HG02938 (cell line): ENCODE data around the gene ACSF3.

Source experiments
- ATAC-seq: cut with Tn5 transposase; IDR thresholded peaks from one replicate; pipeline ENCODE4 v1.9.1; 2021; ENCODE audit warnings: mild to moderate bottlenecking, moderate library complexity; ENCODE audit not compliant: unreplicated experiment

Gene ACSF3

DNA sequence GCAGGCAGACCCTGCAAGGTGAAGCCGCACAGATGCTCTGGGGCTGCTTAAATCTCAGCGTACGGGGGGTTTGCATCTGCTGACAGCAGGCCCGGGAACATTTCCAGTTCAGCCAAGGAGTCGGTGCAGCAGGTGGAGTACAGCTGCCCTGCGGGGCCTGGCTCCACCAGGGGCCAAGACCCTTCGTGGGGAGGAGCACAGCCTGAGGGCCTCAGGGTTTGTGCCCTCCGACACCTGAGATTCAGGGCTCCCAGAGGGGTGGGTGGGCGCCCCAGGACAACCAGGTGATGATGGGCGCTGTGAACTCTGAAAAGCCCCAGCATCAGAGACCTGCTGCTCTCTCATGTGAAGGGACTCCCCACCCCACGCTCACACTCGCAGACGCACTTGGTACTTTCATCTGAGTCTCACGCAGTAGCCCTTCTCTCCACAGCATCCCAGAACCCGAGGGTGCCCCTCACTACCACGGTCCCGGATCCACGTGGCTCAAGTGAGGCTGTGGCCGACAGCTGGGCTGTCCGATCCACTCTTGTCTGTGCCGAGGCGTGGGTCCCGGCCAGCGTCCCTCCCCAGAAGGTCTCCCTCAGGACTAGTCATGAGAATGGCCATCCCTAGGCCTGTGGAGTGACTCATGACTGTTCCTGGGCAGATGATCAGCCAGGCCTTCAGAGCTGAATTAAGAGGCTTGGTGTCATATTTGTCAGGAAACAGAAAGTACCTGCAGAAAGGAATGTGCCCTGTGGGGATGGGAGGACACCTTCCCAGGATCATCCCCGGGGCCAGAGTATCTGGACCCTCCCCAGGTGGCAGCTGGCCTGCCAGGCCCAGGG lies 29.6 kb downstream of the ACSF3 start:
- ATAC-seq: no peak

DNA sequence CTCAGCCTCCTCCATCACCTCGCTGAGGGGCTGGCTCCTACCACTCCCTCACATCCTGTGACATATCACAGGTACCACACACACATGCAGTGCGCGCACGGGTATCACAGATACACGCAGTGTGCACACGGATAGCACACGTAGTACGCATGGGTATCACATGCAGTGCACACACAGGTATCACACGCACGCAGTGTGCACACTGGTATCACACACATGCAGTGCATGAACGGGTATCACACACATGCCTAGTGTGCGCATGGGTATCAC lies 30.1 kb downstream of the ACSF3 start:
- no peak for ATAC-seq

DNA sequence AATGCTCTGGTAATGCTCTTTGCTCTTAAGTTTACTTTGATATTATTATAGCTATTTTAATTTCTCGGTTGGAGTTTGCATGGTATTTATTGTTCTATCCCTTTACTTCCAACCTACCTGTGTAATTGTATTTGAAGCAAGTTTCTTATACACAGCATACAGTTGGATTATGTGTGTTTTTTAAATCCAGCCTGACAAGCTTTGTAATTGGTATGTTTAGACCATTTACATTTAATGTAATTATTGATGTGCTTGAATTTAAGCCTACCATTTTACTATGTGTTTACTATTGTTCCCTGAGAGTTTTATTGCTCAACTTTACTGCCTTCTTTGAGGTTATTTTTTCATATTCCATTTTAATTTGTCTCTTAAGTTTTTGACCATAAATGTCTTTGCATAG lies 35.7 kb downstream of the ACSF3 start:
- no peak for ATAC-seq

DNA sequence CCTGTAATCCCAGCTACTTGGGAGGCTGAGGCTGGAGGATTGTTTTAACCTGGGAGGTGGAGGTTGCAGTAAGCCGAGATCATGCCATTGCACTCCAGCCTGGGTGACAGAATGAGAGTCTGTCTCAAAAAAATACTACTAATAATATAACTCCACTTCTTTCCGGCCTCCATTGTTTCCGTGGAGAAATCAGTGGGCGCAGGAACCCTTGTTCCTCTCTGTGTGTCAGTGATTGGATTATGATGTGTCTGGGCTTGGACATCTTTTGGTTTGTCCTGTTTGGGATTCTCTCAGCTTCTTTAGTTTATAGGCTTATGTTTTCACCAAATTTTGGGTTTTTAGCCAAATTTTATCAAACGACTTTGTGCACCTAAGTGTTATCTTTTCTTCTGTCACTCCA lies 36.8 kb downstream of the ACSF3 start:
- ATAC-seq: no peak

DNA sequence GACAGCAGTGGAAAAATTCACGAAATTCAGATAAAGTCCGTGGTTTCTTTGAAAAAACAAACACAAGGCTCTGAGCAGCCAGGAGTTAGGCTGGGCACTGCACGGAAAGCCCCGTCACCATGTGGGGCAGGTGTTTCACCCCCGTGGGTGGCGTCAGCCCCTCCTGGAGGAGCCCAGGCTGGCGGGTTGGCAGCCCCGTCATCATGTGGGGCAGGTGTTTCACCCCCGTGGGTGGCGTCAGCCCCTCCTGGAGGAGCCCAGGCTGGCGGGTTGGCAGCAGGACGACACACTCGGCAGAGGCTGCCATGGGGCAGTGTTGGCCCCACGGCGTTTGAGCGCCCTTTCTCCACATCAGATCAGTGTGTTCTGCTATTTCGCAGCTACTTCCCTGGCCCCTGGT lies 38.1 kb downstream of the ACSF3 start:
- ATAC-seq: no peak

DNA sequence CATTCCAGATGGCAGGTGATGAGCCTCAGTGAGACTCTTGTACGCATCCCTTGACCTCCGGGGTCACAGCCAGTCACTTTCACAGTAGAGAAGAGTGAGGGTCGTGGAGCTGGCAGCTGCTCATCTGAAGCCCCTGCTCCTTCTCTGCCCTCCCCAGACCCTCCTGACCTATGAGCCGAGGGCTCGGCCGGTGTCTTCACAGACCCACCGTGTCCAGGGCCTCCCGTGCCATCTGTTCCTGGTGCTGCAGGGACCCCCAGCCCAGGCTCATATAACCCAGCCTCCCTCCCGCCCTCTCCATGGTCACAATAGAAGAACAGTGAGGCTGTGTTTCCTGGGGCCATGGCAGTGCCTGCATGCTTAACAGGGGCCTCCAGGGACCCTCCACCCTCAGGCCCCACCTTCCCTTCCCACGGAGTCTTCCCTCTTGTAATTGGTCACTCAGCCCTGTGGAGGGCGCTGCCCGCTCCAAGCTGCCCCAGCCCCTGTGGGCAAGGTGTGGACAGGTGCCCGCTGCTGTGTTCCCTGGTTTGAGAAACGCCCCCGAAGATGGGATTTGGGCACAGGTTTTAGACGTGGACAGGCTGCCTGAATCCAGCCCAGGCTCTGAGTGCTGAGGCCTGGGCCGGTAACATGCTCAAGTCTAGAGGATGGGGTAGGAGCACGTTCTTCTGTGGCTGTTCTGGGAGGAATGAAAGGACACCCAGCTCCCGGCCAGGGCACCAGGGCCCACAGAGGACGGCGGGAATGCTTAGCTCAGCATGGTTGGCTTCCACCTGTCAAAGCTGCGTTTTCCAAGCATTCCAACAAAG lies 38.7 kb downstream of the ACSF3 start:
- ATAC-seq: no peak

DNA sequence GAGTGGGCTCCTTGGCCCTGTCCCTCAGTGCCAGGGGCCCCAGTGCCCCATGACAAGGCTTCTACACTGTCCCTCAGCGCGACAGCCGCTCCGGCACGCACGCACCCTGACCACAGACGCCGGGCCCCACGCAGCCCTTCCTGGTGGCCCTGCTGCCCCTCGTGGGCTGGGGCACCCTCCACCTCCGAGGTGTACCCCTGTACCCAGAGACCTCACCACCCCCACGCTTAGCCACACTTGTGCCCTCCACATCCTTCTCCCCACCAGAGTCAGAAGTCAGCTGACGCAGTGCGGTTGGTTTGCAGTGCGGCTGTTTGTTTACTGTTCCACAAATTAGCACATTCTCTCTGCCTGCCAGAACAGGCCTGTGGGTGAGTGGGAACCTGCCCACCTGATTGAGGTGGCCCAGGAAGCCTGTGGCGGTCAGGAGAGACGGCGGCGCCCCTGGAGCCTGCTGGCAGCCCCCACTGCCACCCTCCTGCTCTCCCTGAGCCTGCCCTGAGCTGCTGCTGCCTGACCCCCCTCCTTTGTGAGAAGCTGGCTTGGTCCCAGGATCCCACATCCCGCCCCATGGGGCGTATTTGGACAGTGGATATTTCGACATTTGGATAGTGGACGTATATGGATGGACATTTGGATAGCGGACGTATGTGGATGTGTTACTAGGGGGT lies 39.9 kb downstream of the ACSF3 start:
- ATAC-seq: no peak

DNA sequence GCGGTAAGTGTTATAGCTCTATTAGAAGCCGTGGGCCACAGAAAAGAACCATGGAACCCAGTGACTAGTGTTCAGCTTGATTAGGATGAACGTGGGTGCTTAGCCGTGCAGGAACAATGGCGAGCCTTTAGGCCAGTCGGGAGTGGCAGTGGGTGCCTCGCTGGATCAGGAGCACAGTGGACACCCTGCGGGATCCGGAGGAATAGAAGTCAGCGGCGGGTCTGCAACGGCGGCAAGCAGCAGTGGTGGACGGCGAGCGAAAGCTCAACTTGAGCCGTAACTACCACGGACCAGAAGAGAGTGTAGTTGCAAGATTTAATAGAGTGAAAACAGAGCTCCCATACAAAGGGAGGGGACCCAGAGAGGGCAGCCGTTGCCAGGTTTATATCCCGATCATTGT lies 40.6 kb downstream of the ACSF3 start:
- ATAC-seq: no peak

DNA sequence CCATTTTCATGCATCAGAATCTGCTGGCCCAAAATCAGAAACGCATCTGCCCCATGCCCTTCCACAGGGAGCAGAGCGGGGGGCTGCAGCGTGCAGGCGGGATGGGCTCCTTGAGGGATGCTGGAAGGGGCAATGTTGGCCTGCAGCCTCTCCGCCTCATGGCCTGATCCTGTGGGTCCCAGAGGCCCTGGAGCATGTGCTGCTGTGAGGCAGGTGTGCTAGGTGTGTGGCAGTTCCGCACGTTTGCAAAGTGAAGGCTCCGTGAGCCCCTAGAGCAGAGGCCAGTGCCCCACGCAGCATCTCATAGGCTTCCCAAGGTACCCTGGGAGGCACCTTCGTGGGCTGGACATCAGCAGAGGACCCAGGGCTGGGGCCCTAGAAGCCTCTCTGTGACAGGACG lies 41.5 kb downstream of the ACSF3 start:
- no peak for ATAC-seq

DNA sequence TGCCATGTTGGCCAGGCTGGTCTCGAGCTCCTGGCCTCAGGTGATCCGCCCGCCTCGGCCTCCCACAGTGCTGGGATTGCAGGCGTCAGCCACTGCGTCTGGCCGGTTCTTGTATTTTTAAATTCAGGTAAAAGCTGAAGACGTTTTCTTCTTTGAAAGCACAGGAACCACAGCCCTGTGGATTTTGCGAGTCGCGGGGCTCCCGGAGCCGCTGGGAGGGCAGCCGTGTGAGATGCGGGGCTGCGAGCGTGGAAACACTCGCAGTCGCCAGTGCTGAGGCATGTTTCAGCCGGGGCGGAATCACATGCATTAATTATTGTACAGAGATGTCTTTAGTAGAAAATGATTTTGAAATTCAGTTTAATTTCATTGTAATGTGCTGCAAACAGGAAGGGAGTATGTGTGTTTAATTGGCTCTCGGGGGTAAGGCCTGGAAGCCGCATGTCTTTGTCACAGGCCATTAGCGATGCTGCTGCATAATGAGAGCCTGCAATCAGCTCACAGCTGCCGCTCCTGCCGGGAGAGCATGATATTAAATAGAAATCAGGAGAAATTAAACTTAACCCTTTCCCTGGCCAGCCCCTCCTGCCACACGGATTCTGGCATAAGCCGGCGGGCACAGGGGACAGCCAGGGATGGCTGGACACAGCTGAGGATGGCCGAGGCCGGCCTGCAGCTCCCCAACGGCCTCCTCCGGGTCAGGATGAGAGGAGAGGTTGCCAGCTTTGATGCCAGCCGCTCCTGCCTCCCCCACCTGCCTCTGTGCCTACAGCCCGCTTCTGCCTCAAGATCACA lies 42.5 kb downstream of the ACSF3 start:
- ATAC-seq: no peak

DNA sequence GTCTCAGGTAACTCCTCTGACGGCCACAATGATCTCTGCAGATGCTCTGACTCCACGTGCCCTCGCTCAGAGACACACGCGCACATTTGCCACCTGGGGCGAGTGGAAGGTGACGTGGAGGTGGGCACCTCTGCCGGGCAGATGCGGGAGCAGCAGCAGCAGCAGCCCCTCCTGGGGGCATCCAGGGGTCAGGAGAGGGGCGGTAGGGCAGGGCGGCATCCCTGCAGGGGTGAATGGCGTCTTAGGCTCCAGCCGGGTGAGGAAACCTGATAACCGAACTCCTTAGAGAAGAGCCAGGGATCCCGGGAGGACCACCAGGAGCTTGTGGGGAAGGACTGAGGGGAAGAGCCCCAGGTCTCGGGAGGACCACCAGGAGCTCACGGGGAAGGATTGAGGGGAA lies 43.3 kb downstream of the ACSF3 start:
- ATAC-seq: no peak

DNA sequence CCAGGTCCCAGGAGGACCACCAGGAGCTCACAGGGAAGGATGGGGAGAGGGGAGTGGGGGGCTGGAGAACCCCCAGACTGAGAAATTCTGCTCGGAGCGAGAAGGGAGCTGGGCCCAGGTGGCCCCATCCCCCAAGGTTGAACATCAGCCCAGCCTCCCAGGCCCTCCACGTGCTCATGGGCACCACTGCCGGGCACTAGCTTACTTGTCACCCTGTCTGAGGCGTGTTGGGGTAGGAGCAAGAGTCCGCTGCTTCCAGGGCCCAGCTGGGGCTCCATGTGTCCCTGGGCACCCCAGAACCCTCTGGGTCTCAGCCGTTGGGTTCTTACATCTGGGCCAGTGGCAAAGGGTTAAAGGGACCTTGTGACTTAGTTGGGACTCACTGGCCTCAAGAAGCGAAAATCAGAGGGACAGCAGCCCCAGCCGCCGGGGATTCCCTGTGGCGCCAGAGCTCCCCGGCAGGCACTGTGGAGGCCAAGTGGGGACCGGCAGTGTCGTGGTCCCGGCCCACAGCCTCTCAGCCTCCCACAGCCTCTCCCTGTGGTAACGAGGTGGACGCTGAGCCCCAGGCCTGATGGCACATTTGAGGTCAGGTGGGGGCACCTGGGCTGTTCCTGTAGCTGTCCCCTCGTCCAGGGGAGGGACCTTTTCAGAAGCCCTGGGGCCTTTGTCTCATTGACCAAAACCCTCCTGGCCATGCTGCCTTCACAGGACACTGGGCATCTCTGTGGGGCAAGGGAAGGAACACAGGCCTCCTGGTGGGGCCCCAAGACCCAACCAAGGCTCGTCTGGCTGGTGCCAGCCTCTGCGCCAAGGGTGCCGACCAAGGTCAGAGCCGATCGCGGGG lies 44.2 kb downstream of the ACSF3 start:
- ATAC-seq: no peak

DNA sequence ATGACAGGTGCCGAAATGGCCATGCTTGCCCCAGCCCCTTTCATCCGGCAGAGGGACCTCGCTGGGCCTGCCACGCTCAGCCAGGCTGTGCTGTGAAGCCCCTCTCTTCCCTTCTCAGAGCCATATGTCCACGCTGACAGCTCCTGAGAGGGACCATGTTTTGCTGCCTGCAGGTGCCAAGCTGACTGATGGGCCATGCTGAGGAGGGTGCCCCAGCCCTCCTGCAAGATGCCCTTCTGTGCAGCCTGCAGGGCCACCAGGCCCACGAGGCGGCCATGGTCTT lies 44.8 kb downstream of the ACSF3 start:
- ATAC-seq: no peak

DNA sequence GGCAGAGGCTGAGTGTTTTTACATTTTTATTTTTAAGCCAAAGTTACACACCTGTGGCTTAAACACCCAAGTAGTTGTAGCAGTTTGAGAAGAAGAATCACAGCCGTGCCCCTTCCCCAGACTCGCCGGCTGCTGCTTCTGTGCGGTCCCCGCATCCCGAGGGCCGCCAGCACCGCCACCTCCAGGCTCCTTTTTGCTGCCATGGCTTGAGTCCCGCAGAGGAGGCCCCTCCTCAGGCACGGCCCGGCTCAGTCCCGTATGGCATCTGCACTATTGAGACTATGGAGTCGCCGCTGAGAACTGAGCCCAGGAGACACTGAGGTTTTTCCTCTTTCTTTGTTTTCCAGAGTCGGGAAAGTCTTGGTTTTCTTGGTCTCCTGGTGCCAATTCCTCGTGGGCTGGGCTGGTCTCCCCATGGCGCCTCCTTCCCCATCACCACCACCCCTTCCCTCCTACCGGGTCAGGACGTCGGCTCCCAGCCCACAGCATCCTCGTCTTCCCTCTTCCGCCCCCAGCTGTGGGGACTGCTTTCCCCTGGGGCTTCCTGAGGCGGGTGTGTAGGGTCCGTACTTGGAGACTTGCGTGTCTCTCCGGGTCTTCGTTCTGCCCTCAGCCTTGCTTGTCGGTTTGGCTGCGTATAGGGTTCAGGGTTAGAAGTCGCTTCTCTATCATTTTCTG lies 45.3 kb downstream of the ACSF3 start:
- ATAC-seq: no peak

DNA sequence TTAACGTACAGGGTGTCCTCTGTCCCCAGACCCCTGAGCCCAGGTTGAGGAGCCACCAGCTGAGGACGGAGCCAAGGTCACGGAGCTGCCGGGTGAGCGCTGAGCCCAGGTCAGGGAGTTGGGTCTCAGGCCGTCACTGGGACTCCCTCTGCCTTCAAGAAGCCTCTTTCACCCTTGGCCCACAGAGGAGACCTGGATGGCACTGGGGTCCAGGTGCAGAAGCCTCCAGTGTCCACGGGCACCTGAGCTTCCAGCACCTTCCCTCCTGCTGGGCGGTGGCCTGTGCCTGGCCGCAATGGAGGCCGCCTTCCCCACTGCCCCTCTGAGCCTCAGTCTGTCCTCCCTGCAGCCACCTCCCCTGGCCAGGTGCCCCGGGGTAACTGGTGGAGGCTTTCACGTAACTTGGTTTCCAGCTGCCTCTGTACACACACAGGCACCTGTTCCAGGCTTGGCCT lies 46.3 kb downstream of the ACSF3 start:
- ATAC-seq: no peak

DNA sequence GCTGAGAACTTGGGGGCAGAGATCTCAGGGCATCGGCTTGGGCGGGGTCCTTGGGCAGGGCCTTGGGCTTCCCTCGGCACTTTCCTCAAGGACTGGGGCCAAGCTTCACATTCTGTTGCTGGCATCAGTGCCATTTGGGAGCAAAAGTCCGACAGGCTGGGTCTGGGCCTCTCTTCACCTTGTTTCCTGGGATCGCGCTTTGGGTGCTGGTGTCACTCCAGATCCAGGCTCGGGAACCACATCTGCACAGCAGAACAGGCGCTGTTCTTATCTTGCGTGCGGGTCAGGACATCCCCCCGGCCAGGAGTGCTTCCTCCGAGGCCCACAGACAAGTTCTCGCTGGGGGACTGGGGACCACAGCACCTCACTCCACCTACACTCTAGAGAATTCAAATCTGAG lies 46.7 kb downstream of the ACSF3 start:
- no peak for ATAC-seq

DNA sequence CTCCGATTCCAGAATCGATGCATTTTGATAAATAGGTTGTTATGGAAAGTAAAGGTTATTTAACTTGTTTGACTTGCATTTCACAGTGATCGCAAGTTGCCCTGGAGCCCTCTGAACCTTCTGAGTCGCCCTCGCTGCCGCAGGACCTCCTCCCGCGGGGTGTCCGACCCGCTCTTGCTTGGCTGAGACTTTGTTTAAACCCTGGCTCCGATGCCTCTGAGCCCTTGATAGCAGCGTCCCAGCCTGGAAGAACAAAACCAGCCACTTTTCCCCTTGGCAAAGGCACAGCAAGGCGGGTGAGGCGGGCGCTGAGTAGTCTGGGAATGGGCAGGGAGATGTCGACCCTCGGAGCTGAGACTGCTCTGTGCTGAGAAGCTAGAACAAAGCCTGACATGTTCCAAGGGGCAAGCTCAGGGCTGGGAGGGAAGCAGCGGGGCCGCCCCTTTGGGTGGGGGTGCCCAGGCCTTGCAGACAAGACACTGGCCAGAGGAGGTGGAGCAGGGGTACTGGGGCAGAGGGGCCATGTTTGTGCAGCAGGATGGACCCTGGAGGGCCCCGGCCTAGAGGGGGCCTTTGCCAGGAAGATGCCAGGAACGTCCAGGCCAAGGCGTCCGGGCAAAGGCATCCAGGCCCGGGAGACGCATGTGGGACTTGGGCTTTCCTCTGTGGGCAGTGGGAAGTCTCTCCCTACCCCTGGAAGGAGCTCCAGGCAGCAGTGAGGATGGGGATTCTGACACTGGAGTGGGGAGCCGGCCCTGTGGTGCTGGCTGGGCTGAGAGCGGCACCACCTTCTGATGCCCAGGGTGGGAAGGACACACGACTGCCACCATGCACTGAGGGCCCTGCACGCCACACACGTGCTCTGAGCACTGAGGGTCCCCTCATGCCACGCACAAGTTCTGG lies 47.6 kb downstream of the ACSF3 start:
- ATAC-seq: no peak

DNA sequence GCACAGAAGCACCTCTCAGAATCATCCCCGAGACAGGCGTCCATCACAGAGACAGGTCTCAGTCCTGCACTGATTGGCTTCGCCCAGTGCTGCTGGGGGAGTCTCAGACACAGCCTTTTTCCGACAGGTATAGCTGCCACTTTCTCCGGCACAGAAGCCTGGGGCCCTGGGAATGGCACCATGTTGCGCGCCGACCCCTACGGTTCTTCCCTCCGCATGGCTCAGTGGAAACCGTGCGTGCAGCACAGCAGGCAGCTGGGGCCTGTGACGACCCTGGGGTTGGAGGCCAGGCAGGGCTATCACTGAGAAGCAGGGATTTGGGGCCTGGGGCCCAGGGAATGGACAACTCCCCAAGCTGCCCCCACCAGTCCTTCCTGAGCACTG lies 48.2 kb downstream of the ACSF3 start:
- ATAC-seq: no peak
